PC-9 (cell line): ENCODE results near the gene ZDHHC12. TPM values are rescaled to one million over a fixed set of nuclear protein-coding genes. Genes with fewer than 3 reads are reported as not detected.

Experiments used
- BruUV-seq: library from RNA; stranded (reverse); fragments of 400-500 nt; replicated peaks from 2 replicates; lab custom pipeline; 2021; lab: Mats Ljungman, UMichigan
- CTCF ChIA-PET: fragments of 300-600 bp; sonication (Branson Sonifier 250); formaldehyde crosslinking; loops from one replicate; lab custom pipeline; 2022; ENCODE audit warnings: antibody characterized with exemption; lab: Charles Lee
- POLR2A ChIA-PET: fragments of 300-600 bp; sonication (Branson Sonifier 250); formaldehyde crosslinking; loops from one replicate; lab custom pipeline; 2022; ENCODE audit warnings: antibody characterized with exemption; ENCODE audit not compliant: unreplicated experiment; lab: Charles Lee
- DNase-seq, 2 experiments: peaks; one replicate each; pipeline versions ENCODE4 v3.0.0 to v3.0.0-alpha.2; 2015 to 2022; ENCODE audit warnings: mixed read lengths in 1 of 2
- H2AFZ ChIP-seq: fragments of 200-600 bp; sonication (generic); 2 replicates; pipeline ENCODE4 v1.8.1; 2017; ENCODE audit warnings: antibody characterized with exemption
- H3F3A ChIP-seq: fragments of 200-600 bp; sonication (generic); 2 replicates; pipeline ENCODE4 v1.8.1; 2017; ENCODE audit warnings: antibody characterized with exemption, mild to moderate bottlenecking, low read depth; ENCODE audit not compliant: insufficient read depth
- H3K27ac ChIP-seq: fragments of 200-600 bp; sonication (generic); 2 replicates; pipeline ENCODE4 v1.6.1; 2016; ENCODE audit warnings: mixed run types
- H3K27me3 ChIP-seq: fragments of 200-600 bp; sonication (generic); 2 replicates; pipeline ENCODE4 v1.6.1; 2016; ENCODE audit warnings: low read depth, mixed run types; ENCODE audit not compliant: insufficient read depth
- H3K36me3 ChIP-seq: fragments of 200-600 bp; sonication (generic); 2 replicates; pipeline ENCODE4 v1.6.1; 2016; ENCODE audit warnings: low read depth, mixed run types
- H3K4me1 ChIP-seq: fragments of 200-600 bp; sonication (generic); replicated peaks from 2 replicates; pipeline ENCODE4 v1.6.1; 2016; ENCODE audit warnings: mixed run types; ENCODE audit not compliant: insufficient read depth
- H3K4me2 ChIP-seq: fragments of 200-600 bp; sonication (generic); 2 replicates; pipeline ENCODE4 v1.6.1; 2017; ENCODE audit warnings: mixed run types
- H3K4me3 ChIP-seq: fragments of 200-600 bp; sonication (generic); 2 replicates; pipeline ENCODE4 v1.6.1; 2016; ENCODE audit warnings: mixed run types
- H3K79me2 ChIP-seq: fragments of 200-600 bp; sonication (generic); 2 replicates; pipeline ENCODE4 v1.6.1; 2017; ENCODE audit warnings: low read depth, mixed run types
- H3K9me2 ChIP-seq: fragments of 200-600 bp; sonication (generic); 2 replicates; pipeline ENCODE4 v1.8.1; 2017; ENCODE audit warnings: mild to moderate bottlenecking; ENCODE audit not compliant: insufficient read depth
- H3K9me3 ChIP-seq: fragments of 200-600 bp; sonication (generic); 2 replicates; pipeline ENCODE4 v1.8.1; 2016; ENCODE audit warnings: low read depth; ENCODE audit not compliant: insufficient read depth
- H4K20me1 ChIP-seq: fragments of 200-600 bp; sonication (generic); 2 replicates; pipeline ENCODE4 v1.8.1; 2017; ENCODE audit not compliant: insufficient read depth
- EZH2 ChIP-seq: fragments of 200-600 bp; sonication (generic); IDR thresholded peaks from 2 replicates; pipeline ENCODE4 v1.8.0; 2017; ENCODE audit warnings: antibody characterized with exemption, low read depth
- intact Hi-C: fragments of 100-400 bp; cut with micrococcal nuclease; formaldehyde crosslinking; loops from one replicate; pipeline ENCODE4 v1.10.0; 2022; ENCODE audit not compliant: unreplicated experiment
- total RNA-seq: library from RNA; stranded (reverse); gene quantifications from 2 replicates; pipeline ENCODE4 v1.2.3, GENCODE V29; 2021
- TF ChIP-seq, protein P1 (sequence below): fragments of 200-600 bp; sonication (generic); conservative IDR thresholded peaks from 2 replicates; pipeline ENCODE4 v1.6.1; 2017; ENCODE audit warnings: mixed run types, antibody characterized with exemption, mild to moderate bottlenecking, moderate library complexity

The ZDHHC12 gene
- total RNA-seq, 1 experiment from 2014 or later: 102 TPM

- TF ChIP-seq, protein P1, sequence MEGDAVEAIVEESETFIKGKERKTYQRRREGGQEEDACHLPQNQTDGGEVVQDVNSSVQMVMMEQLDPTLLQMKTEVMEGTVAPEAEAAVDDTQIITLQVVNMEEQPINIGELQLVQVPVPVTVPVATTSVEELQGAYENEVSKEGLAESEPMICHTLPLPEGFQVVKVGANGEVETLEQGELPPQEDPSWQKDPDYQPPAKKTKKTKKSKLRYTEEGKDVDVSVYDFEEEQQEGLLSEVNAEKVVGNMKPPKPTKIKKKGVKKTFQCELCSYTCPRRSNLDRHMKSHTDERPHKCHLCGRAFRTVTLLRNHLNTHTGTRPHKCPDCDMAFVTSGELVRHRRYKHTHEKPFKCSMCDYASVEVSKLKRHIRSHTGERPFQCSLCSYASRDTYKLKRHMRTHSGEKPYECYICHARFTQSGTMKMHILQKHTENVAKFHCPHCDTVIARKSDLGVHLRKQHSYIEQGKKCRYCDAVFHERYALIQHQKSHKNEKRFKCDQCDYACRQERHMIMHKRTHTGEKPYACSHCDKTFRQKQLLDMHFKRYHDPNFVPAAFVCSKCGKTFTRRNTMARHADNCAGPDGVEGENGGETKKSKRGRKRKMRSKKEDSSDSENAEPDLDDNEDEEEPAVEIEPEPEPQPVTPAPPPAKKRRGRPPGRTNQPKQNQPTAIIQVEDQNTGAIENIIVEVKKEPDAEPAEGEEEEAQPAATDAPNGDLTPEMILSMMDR: peak; percentile 70
- no peak for TF ChIP-seq EZH2
- Histone ChIP-seq H3K79me2 (no peaks in the 10 kb centered on the region), H3K4me1 (no peaks in the 10 kb centered on the region), H3K27ac (no peak overlapping the region), H3K27me3 (no peaks in the 10 kb centered on the region), H3K4me2 (no peak overlapping the region), H4K20me1 (no peaks in the 10 kb centered on the region; the same call in 1 of the 2 replicates), H3K9me2 (no peaks in the 10 kb centered on the region), H3K36me3 (no peaks in the 10 kb centered on the region), H3F3A (peaks cover 14% of the 10 kb centered on the region; the same call in 1 of the 2 replicates), H2AFZ (no peak overlapping the region), H3K9me3 (no peaks in the 10 kb centered on the region), H3K4me3 (no peak overlapping the region)
- intact Hi-C loops: loop anchor here (5.0 kb wide), 1 partner anchor 194 kb away; no protein-coding TSS in a partner anchor
- DNase-seq: peak in 1 of 2 experiments; percentile 64
- ChIA-PET CTCF (interaction anchor here (0.6 to 1.0 kb wide), 3 partner anchors 9 to 42 kb away, joined by 4 to 13 read pairs (median 13); partner anchors contain the start of gene ZDHHC12), POLR2A (interaction anchor here (0.6 kb wide), 2 partner anchors 36 to 457 kb away, joined by 3 read pairs; partner anchors contain the start of gene SWI5)
- no TSS peak for BruUV-seq
These were observed 9.3 kb upstream of the ZDHHC12 start for GRCh38 chr9:128733256-128733655.

DNA sequence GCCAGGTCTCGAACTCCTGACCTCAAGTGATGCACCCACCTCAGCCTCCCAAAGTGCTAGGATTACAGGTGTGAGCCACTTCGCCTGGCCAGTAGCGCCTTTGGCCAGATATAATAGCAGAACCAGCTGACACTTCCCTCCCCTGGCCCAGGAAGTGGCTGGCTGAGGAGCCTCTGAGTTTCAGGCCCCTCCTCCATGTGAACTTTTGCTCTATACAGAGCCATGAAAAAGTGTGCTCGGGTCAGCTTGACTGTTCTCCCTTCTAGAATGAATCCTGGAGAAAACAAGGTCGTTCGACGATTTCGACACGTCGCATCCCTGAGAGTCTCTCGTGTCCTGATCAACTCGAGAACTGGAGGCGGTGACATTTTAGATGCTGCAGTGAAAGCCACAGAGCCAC, 8.6 kb upstream of the ZDHHC12 start:
- no peaks in the 10 kb centered on the region for H3K9me3 ChIP-seq
- no peak for DNase-seq
- POLR2A ChIA-PET: interaction anchor here (0.6 kb wide), 1 partner anchor 861 kb away, joined by 5 read pairs; no protein-coding TSS in a partner anchor
- no peaks in the 10 kb centered on the region for H3K27me3 ChIP-seq
- CTCF ChIA-PET: interaction anchor here (0.6 to 1.0 kb wide), 2 partner anchors 8 to 42 kb away, joined by 4 to 13 read pairs; partner anchors contain the start of gene ZDHHC12
- no peaks in the 10 kb centered on the region for H3K79me2 ChIP-seq
- TSS peak; percentile 9 for BruUV-seq
- no peak overlapping the region for H2AFZ ChIP-seq
- no peaks in the 10 kb centered on the region; the same call in 1 of the 2 replicates for H4K20me1 ChIP-seq
- no peak overlapping the region for H3K27ac ChIP-seq
- no peaks in the 10 kb centered on the region for H3K36me3 ChIP-seq
- no peak overlapping the region for H3K4me2 ChIP-seq
- TF ChIP-seq EZH2: no peak
- TF ChIP-seq, protein P1: no peak
- intact Hi-C loops: loop anchor here (5.0 kb wide), 1 partner anchor 195 kb away; no protein-coding TSS in a partner anchor
- no peaks in the 10 kb centered on the region for H3K9me2 ChIP-seq
- no peak overlapping the region for H3K4me3 ChIP-seq
- peaks cover 14% of the 10 kb centered on the region; the same call in 1 of the 2 replicates for H3F3A ChIP-seq
- H3K4me1 ChIP-seq: no peaks in the 10 kb centered on the region

- Histone ChIP-seq H3K9me3 (no peaks in the 10 kb centered on the region), H3K27ac (no peak overlapping the region), H2AFZ (no peak overlapping the region), H3K36me3 (no peaks in the 10 kb centered on the region), H3K9me2 (no peaks in the 10 kb centered on the region), H3K79me2 (no peaks in the 10 kb centered on the region), H4K20me1 (no peaks in the 10 kb centered on the region; the same call in 1 of the 2 replicates), H3K4me2 (no peak overlapping the region), H3K27me3 (no peaks in the 10 kb centered on the region), H3F3A (peaks cover 14% of the 10 kb centered on the region; the same call in 1 of the 2 replicates), H3K4me3 (no peak overlapping the region), H3K4me1 (no peaks in the 10 kb centered on the region)
- intact Hi-C loops: loop anchor here (5.0 kb wide), 1 partner anchor 196 kb away; no protein-coding TSS in a partner anchor
- BruUV-seq: no TSS peak
- no peak for DNase-seq
- CTCF ChIA-PET: no interaction called here
- POLR2A ChIA-PET: interaction anchor here (0.6 kb wide), 1 partner anchor 236 kb away, joined by 3 read pairs; no protein-coding TSS in a partner anchor
- no peak for TF ChIP-seq EZH2
- TF ChIP-seq, protein P1: no peak
These were observed 7.8 kb upstream of the ZDHHC12 start for GRCh38 chr9:128731691-128732090.
